H9 (cell line): ENCODE measurements around the gene ATXN7L3. TPM values are rescaled to one million over a fixed set of nuclear protein-coding genes. Genes with fewer than 3 reads are reported as not detected.

ENCODE experiments used
- DNase-seq: peaks from one replicate; pipeline ENCODE4 v3.0.0-alpha.2; 2017
- H2AFZ ChIP-seq: one replicate; pipeline ENCODE4 v1.6.1; 2013; ENCODE audit warnings: mild to moderate bottlenecking, low read length, control low read depth, moderate library complexity
- H2AK5ac ChIP-seq: 2 replicates; pipeline ENCODE4 v1.6.1; 2013; ENCODE audit warnings: low read length, control low read depth, mixed read lengths; ENCODE audit not compliant: insufficient read length
- H2BK120ac ChIP-seq: one replicate; pipeline ENCODE4 v1.6.1; 2013; ENCODE audit warnings: low read depth, mild to moderate bottlenecking, low read length, control low read depth, inconsistent platforms; ENCODE audit not compliant: poor library complexity, severe bottlenecking
- H2BK12ac ChIP-seq: 2 replicates; pipeline ENCODE4 v1.6.1; 2013; ENCODE audit warnings: low read length, control low read depth, mixed read lengths, low read depth; ENCODE audit not compliant: insufficient read length
- H2BK15ac ChIP-seq: 2 replicates; pipeline ENCODE4 v1.6.1; 2013; ENCODE audit warnings: low read depth, low read length, control low read depth
- H2BK20ac ChIP-seq: one replicate; pipeline ENCODE4 v1.6.1; 2013; ENCODE audit warnings: low read depth, mild to moderate bottlenecking, low read length, control low read depth, inconsistent platforms; ENCODE audit not compliant: poor library complexity, severe bottlenecking
- H2BK5ac ChIP-seq: 2 replicates; pipeline ENCODE4 v1.6.1; 2013; ENCODE audit warnings: low read length, control low read depth, mixed read lengths; ENCODE audit not compliant: insufficient read length
- H3K14ac ChIP-seq: 2 replicates; pipeline ENCODE4 v1.6.1; 2013; ENCODE audit warnings: low read length, control low read depth; ENCODE audit not compliant: insufficient read depth
- H3K18ac ChIP-seq: 2 replicates; pipeline ENCODE4 v1.6.1; 2013; ENCODE audit warnings: low read depth, mild to moderate bottlenecking, mixed read lengths, low read length, control low read depth; ENCODE audit not compliant: insufficient read length
- H3K23ac ChIP-seq: 2 replicates; pipeline ENCODE4 v1.6.1; 2013; ENCODE audit warnings: low read length, control low read depth, mixed read lengths, low read depth; ENCODE audit not compliant: insufficient read length
- H3K23me2 ChIP-seq: 2 replicates; pipeline ENCODE4 v1.6.1; 2013; ENCODE audit warnings: low read depth, mild to moderate bottlenecking, mixed read lengths, low read length, control low read depth; ENCODE audit not compliant: insufficient read length, poor library complexity, severe bottlenecking
- H3K27ac ChIP-seq: 2 replicates; pipeline ENCODE4 v1.5.1; 2013; ENCODE audit warnings: low read length, control low read depth, mixed read lengths, low read depth; ENCODE audit not compliant: insufficient read length
- H3K27me3 ChIP-seq: 2 replicates; pipeline ENCODE4 v1.6.1; 2013; ENCODE audit warnings: low read length, control low read depth, inconsistent platforms; ENCODE audit not compliant: insufficient read depth
- H3K4ac ChIP-seq: 2 replicates; pipeline ENCODE4 v1.6.1; 2013; ENCODE audit warnings: low read depth, mild to moderate bottlenecking, control low read depth, inconsistent platforms, low read length, moderate library complexity
- H3K4me1 ChIP-seq: 2 replicates; pipeline ENCODE4 v1.6.1; 2013; ENCODE audit warnings: low read length, control low read depth, inconsistent platforms; ENCODE audit not compliant: insufficient read depth
- H3K4me2 ChIP-seq: 2 replicates; pipeline ENCODE4 v1.6.1; 2013; ENCODE audit warnings: low read length, control low read depth, mixed read lengths; ENCODE audit not compliant: insufficient read length, insufficient read depth
- H3K56ac ChIP-seq: 2 replicates; pipeline ENCODE4 v1.6.1; 2013; ENCODE audit warnings: low read depth, mild to moderate bottlenecking, mixed read lengths, low read length, control low read depth; ENCODE audit not compliant: insufficient read length
- H3K79me1 ChIP-seq: 2 replicates; pipeline ENCODE4 v1.6.1; 2013; ENCODE audit warnings: low read depth, mild to moderate bottlenecking, moderate library complexity, low read length, control low read depth, inconsistent platforms; ENCODE audit not compliant: insufficient read depth, poor library complexity, severe bottlenecking
- H3K79me2 ChIP-seq: 2 replicates; pipeline ENCODE4 v1.6.1; 2013; ENCODE audit warnings: low read length, control low read depth, inconsistent platforms; ENCODE audit not compliant: insufficient read depth
- H3K9ac ChIP-seq: 2 replicates; pipeline ENCODE4 v1.6.1; 2013; ENCODE audit warnings: low read length, control low read depth, mixed read lengths; ENCODE audit not compliant: insufficient read length; ENCODE audit errors: extremely low read depth
- H3K9me3 ChIP-seq: one replicate; pipeline ENCODE4 v1.6.1; 2013; ENCODE audit warnings: low read depth, low read length, inconsistent platforms; ENCODE audit not compliant: control insufficient read depth
- H3T11ph ChIP-seq: one replicate; pipeline ENCODE4 v1.6.1; 2013; ENCODE audit warnings: mild to moderate bottlenecking, low read length, control low read depth, inconsistent platforms
- H4K20me1 ChIP-seq: one replicate; pipeline ENCODE4 v1.6.1; 2013; ENCODE audit not compliant: control insufficient read depth, insufficient read length, insufficient read depth
- H4K5ac ChIP-seq: 2 replicates; pipeline ENCODE4 v1.6.1; 2013; ENCODE audit warnings: low read depth, mild to moderate bottlenecking, mixed read lengths, low read length, control low read depth; ENCODE audit not compliant: insufficient read length
- H4K8ac ChIP-seq: replicated peaks from 2 replicates; pipeline ENCODE4 v1.6.1; 2013; ENCODE audit warnings: low read length, control low read depth, mixed read lengths, low read depth; ENCODE audit not compliant: insufficient read length
- H4K91ac ChIP-seq: 2 replicates; pipeline ENCODE4 v1.6.1; 2013; ENCODE audit warnings: low read depth, mild to moderate bottlenecking, moderate library complexity, mixed read lengths, low read length, control low read depth; ENCODE audit not compliant: insufficient read length
- H3K27ac Mint-ChIP-seq, 3 experiments: 2 replicates in 2 of 3; 3 replicates in 1 of 3; pipeline ENCODE4 v1.8.0; 2020 to 2021; ENCODE audit warnings: mixed read lengths in 3 of 3, mild to moderate bottlenecking in 1 of 3, moderate library complexity in 1 of 3
- H3K27me3 Mint-ChIP-seq: 2 replicates; pipeline ENCODE4 v1.8.0; 2021; ENCODE audit warnings: low read depth, mild to moderate bottlenecking, moderate library complexity, mixed read lengths
- H3K36me3 Mint-ChIP-seq, 3 experiments: 2 replicates in 2 of 3; 3 replicates in 1 of 3; pipeline ENCODE4 v1.8.0; 2020 to 2021; ENCODE audit warnings: low read depth in 3 of 3, mixed read lengths in 3 of 3; ENCODE audit not compliant: insufficient read depth in 1 of 3
- H3K4me1 Mint-ChIP-seq, 2 experiments: 2 replicates each; pipeline ENCODE4 v1.8.0; 2020; ENCODE audit warnings: mixed read lengths in 2 of 2
- H3K4me3 Mint-ChIP-seq, 2 experiments: 2 replicates in 1 of 2; 3 replicates in 1 of 2; pipeline ENCODE4 v1.8.0; 2020 to 2021; ENCODE audit warnings: mild to moderate bottlenecking in 2 of 2, mixed read lengths in 2 of 2, moderate library complexity in 1 of 2
- H3K9me3 Mint-ChIP-seq, 2 experiments: 2 replicates in 1 of 2; 3 replicates in 1 of 2; pipeline ENCODE4 v1.8.0; 2020; ENCODE audit warnings: mild to moderate bottlenecking in 2 of 2, mixed read lengths in 2 of 2, moderate library complexity in 1 of 2
- CTCF ChIP-seq: fragments of 200-600 bp; sonication (generic); conservative IDR thresholded peaks from 3 replicates; pipeline ENCODE4 v1.8.0; 2021; ENCODE audit warnings: antibody characterized with exemption, mild to moderate bottlenecking
- WGBS: extraction: QIAGEN DNeasy Blood & Tissue Kit; methylation state at CpG from one replicate; pipeline ENCODE4 v1.1.7; 2013; ENCODE audit warnings: missing lambda C conversion rate, low lambda C conversion rate, mixed read lengths; ENCODE audit not compliant: insufficient read length; ENCODE audit errors: extremely low coverage; 5-methylcytosine and 5-hydroxymethylcytosine counted together
- total RNA-seq: library from RNA; stranded (reverse); gene quantifications from 2 replicates; pipeline ENCODE4 v1.2.1, GENCODE V29; 2021

The ATXN7L3 gene
- total RNA-seq, 1 experiment from 2014 or later = 125 TPM

GRCh38 chr17:44191369-44191768, 8.3 kb downstream of the ATXN7L3 start:
- Mint-ChIP-seq H3K4me3 (peak overlapping the region in 1 of 2 experiments; percentile 56; a peak in 2 of 5 replicates), H3K4me1 (peaks cover 17 to 31% of the 10 kb centered on the region in 2 experiments), H3K9me3 (peaks cover 0 to under 1% of the 10 kb centered on the region in 2 experiments; a peak in 2 of 5 replicates), H3K27ac (peak overlapping the region in 1 of 3 experiments; percentile 88; a peak in 3 of 7 replicates), H3K27me3 (no peaks in the 10 kb centered on the region; the same call in 1 of the 2 replicates), H3K36me3 (peaks cover 16 to 61% (median 46%) of the 10 kb centered on the region in 3 experiments)
- Histone ChIP-seq H3K9ac (no peak overlapping the region), H4K91ac (no peak overlapping the region), H3K79me2 (no peaks in the 10 kb centered on the region), H3K27ac (no peak overlapping the region), H2BK12ac (no peak overlapping the region), H2BK15ac (no peak overlapping the region), H4K5ac (no peak overlapping the region), H2BK5ac (no peak overlapping the region), H3K56ac (no peak overlapping the region), H3K4me1 (no peaks in the 10 kb centered on the region), H3K23me2 (no peaks in the 10 kb centered on the region), H3K27me3 (no peaks in the 10 kb centered on the region), H2AFZ (no peak overlapping the region), H3K14ac (no peak overlapping the region), H3T11ph (no peak overlapping the region), H2AK5ac (no peak overlapping the region), H4K8ac (no peak overlapping the region), H3K4me2 (no peak overlapping the region), H3K79me1 (no peaks in the 10 kb centered on the region), H2BK120ac (no peak overlapping the region), H4K20me1 (no peaks in the 10 kb centered on the region), H3K4ac (no peak overlapping the region), H3K18ac (no peak overlapping the region), H3K9me3 (no peaks in the 10 kb centered on the region), H2BK20ac (no peak overlapping the region), H3K23ac (no peak overlapping the region)
- no peak for TF ChIP-seq CTCF
- WGBS = no CpG with 5 or more reads among the region's 5 CpGs
- no peak for DNase-seq
